GM21447 (cell line): ENCODE results near the gene GAB3.
A peak's percentile ranks its signal among the peaks of the same experiment; 100 is the strongest.

ENCODE experiments used
- ATAC-seq: cut with Tn5 transposase; IDR thresholded peaks from one replicate; pipeline ENCODE4 v1.9.1; 2021; ENCODE audit not compliant: unreplicated experiment

Gene GAB3

DNA sequence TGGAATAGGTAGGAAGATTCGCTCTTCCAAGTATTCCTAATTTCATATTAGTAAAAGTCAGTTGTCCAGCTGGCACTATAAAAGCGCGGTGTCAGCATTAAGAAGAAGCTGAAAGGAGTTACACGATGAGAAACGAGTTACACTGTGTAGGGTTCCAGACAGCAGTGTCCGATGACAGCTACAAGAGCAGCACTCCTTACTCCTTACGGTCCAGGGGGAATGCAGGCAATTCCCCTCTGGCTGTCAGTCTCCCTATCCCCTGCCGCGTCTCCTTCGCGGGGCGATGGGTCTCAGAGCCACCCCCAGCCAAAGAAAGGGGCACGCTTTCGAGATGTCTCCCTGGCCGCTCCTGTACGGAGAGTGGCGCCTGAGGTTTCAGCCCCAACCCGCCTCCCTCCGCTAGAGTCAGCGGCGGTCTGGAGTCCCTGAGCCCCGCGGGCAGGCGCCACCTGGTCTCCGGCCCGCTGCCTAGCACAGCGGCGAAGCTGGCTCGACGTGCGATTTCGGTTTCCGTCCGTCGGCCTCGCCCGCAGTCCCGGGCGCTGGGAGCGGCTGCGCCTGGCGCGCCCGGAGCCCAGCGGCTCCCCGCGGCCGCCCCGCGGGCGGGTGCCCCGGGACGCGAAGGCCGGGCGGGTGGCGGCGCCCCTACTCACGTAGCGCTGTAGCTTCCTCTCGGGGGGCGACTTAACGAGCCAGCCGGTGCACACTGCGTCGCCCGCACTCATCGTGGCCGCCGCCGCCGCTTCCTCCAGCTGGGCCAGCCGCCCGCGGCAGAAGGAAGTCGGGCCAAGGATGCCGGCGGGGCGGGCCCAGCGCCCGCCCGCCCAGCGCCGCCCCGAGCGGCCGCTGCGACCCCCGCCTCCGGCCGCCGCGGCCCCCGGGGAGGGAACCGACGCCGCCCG lies at the start of gene GAB3:
Gene GAB3 (minus strand): TSS at position 777 of the 902 bp plus-strand sequence. CDS start 52 bp downstream, at position 725.
- ATAC-seq, result peak; percentile 62

DNA sequence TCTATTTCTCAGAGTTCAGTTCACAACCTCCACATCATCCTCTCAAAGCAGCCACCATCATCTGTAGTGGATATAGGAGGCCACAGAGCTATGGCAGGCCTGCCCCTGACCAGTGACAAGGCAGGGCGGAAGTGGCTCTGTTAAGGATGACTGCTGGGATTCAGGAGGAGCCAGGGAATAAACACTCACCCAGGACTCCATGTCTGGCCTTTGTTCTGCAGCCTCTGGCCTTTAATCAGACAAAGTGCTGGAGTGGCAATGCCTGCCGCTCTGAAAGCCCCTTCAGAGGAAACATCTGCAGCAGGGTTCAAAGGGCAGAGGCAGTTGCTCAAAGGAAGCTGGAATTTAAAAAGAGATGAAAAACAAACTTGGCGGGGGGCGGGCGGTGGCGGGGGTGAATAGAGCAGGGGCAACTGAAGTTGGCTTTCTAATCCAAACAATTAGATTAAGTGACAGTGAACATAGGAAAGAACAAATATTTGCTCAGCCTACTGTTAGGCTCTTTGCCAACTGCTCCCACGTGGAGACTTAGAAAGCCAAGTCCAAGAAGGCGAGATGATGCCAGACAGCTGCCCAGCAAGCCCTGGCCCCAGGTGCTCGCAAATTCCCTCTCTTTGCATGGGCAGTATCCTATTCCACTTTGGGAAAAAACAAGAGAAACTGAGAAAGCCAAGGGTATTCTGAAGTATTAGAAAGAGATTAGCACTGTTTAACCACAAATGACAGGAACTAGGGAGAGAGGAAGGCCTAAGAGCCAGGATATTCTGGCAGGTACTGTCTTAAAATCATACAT lies 48.9 kb upstream of the GAB3 start:
- ATAC-seq, result no peak

- no peak for ATAC-seq
These were observed 46.1 kb upstream of the GAB3 start for GRCh38 chrX:154797006-154797405.

DNA sequence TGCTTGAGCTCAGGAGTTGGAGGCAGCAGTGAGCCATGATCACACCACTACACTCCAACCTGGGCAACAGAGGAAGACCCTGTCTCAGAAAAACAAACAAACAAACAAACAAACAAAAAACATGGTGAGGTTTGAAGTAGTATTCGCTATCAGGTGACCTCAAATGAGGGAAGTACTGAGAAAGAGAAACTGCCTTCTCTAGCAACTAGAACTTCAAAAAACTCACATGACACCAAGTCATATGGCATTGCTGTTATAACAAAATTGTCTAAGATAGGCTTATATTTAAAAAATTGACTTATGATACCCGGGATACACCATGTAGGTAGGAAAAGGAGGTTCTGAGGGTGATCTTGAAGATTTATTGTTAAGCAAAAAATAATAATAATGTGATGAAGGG lies 44.1 kb upstream of the GAB3 start:
- no peak for ATAC-seq

DNA sequence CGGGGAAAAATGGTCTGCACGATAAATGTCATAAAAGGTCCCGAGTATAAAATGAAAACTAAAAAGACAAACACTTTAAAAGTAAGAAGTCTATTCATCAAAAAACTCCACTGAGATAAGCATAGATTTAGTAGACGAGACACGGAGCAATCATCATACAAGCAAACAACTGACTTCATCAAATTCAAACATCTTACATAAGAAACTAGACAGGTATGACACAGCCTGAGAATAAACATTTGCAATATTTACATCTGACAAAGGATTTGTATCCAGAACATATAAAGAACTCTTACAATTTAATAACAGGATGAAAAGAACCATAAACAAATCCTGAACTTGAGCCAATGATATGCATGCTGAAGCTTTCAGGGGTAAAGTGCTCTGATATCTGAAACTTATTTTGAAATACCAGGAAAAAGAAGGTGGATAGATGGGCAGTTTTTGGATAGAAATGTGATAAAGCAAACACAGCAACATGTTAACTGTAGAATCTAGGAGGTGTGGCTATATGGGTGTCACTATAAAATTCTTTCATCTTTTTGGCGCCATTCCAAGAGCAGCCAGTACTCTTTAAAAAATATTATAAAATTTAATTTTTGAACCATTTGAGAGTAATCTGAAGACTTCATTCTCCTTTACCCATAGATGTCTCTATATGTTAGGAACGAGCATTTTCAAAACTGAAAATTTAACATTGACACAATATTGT lies 42.4 kb upstream of the GAB3 start:
- ATAC-seq, result no peak

GRCh38 chrX:154791939-154792338 lies 41.1 kb upstream of the GAB3 start:
- ATAC-seq, result no peak

- no peak for ATAC-seq
These were observed 40.6 kb upstream of the GAB3 start for GRCh38 chrX:154791467-154791866.

- ATAC-seq, result no peak
These were observed 34.8 kb upstream of the GAB3 start for GRCh38 chrX:154785716-154786115.

GRCh38 chrX:154784149-154784995 lies 33.5 kb upstream of the GAB3 start:
- ATAC-seq, result no peak

GRCh38 chrX:154780968-154781367 lies 30.1 kb upstream of the GAB3 start:
- ATAC-seq, result no peak

DNA sequence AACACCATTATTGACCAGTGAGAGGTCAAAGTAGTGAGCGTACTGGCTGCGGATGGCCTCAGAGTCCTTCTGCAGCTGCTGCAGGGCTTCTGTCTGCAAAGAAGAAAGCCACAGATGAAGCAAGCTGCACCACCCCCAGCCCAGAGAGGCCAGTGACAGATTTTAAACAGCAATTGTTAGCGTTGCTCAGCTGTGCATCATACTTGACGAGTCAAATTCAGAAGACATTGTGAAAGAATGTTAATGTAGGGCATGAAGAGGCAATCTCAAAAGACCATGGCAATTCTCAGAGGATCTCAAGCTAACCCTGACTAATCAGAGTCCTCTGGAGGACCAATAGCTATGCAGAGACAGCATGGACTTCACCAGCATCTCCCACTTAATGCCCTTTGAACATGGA lies 28.4 kb upstream of the GAB3 start:
- no peak for ATAC-seq

DNA sequence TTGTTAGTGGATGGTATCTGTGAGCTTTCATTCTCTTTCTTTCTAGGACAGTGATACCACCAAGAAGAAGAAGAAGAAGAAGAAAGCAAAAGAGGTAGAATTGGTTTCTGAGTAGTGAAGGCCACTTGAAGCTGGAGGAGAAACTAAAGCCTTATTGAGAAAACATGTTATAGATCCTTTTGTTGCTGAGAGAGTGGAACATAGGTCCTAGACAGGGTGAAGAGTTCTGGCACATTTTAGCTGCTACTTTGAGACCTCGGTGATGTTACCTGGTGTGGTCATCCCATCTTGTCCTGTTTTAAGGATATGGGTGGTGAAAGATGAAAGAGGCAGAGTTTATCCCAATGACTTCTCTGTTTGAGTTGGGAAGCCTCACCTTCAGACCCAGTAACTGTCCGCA lies 25.9 kb upstream of the GAB3 start:
- ATAC-seq, result no peak

DNA sequence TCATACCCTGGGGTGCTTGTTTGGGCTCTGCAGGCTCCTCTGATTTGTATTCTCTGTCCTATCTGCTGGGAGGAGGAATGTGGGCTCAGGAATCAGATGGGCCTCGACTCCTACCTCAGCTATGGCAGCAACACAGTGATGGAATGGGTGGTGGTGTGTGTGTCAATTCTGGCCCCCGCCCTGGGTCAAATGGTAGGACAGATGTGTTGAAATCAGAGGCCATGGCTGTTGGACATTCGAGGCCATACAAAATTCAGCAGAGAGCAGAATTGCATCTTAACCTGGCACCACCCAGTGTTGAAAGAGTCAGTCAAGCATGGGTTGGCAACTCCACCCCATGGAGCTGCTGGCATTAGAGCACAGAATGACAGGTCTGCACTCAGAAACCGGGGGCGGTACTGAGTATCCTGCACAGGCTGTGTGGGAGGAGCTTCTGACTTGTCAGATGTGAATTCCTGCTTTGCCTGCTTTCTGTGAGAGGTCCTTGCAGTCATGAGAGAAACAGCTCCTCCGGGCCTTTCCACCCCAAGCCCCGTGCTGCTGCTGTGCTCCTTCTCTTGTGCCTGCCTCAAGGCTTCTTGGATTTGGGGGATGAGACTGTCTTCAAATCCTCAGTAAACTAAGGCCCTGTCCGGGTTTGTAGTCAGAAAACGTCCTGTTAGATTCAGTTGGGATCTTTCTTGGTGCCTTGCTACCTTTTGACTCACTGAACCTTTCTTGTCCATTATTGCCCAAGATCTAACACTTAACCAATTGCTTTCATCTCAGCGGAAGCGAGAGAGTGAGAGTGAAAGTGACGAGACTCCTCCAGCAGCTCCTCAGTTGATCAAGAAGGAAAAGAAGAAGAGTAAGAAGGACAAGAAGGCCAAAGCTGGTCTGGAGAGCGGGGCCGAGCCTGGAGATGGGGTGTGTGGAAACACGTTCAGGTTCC lies 24.8 kb upstream of the GAB3 start:
- ATAC-seq, result no peak

GRCh38 chrX:154774622-154775021 lies 23.7 kb upstream of the GAB3 start:
- ATAC-seq, result no peak

GRCh38 chrX:154762537-154763296 lies 11.8 kb upstream of the GAB3 start, which contains the start of gene DKC1:
DKC1 (plus strand) TSS chrX:154762864; CDS start chrX:154762966, 102 bp downstream.
- peak; percentile 85 for ATAC-seq

DNA sequence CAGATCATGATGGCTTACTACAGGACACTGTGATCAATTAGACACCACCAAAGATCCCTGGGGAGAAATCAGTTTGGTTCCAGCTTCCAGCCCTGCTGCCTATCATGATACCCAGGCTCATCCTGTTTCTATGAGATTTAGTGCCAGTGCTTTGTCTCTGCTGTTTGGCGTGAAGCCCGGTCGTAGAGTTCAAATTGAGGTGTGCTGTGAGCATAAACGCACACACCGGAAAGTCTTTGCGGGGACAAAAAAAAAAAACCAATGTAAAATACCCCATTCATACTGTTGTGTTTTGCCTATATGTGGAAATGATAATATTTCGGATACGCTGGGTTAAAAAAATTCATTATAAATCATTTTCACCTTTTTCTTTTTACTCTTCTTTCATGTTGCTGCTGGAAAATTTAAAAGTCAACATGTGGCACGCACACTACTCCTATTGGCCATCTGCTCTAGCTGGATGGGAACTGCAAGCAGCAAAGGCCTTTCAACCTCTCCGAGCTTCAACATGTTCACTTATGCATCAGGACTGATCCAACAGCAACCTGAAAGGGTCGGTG lies 11.2 kb upstream of the GAB3 start:
- ATAC-seq, result no peak

DNA sequence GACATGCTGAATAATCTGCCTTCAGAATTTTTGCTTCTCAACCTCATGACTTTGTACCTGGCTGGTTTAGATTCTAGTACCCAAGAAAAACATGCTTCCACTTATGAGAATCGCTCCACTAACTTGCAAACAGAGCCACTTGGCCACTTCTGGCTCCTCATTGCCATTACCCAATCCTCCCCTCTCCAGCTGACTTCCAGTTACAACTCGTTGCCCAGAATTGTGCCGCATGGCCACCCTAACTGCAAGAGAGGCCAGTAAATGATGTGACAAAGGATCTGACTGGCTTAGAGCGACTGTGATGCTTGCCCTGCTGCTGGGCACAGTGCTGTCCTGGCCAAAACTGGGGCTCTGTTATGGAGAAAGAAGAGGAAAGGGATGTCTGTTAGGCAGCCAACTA lies 7.8 kb upstream of the GAB3 start:
- no peak for ATAC-seq

DNA sequence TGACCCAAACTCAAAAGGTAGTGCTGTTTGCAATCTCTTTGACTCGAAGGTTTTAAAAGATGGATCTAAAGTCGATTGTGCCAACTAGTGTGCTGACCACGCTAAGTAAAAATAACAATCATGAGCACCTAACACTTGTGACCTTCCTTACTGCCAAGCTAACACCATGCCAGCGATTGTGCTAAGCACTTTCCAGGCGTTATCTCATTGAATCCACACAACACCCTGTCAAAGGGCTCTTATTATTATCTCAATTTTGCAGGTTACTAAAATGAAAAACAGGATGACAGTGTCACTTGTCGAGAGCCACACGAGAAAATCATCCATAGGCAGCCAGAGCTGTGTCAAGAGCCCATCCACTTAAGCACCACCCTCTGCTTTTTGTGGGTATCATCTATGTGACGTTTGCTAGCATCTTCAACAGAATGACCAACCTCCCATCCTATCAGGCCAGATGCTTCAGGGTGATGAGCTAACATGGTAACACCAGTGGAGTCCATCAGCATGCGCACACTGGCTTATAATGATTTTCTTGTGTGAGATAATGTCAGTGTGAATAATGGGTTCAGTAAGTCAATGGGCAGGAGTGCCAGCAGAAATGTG lies 893 bp upstream of the GAB3 start:
- ATAC-seq, result no peak
